HL-60 (cell line): ENCODE results near the gene HSDL2.

Source experiments
- DNase-seq, 2 experiments: peaks; one replicate each; pipeline ENCODE4 v3.0.0-alpha.2; 2010 to 2020; ENCODE audit warnings: low read depth in 1 of 2, low spot score in 1 of 2
- H3K27ac ChIP-seq: fragments of 250-450 bp; sonication (Bioruptor Pico); replicated peaks from 2 replicates; pipeline ENCODE4 v1.5.1; 2020; ENCODE audit warnings: mild to moderate bottlenecking, moderate library complexity
- H3K27me3 ChIP-seq: fragments of 250-450 bp; sonication (Bioruptor Pico); 2 replicates; pipeline ENCODE4 v1.5.1; 2021; ENCODE audit warnings: mild to moderate bottlenecking, moderate library complexity; ENCODE audit not compliant: insufficient read depth, poor library complexity, severe bottlenecking
- H3K4me3 ChIP-seq: replicated peaks from 2 replicates; pipeline ENCODE4 v1.5.1; 2011; ENCODE audit warnings: mild to moderate bottlenecking, control low read depth, low read length; ENCODE audit not compliant: insufficient read depth
- GABPA ChIP-seq: IDR thresholded peaks from 2 replicates; pipeline ENCODE4 v1.6.1; 2012; ENCODE audit warnings: low read depth
- POLR2AphosphoS5 ChIP-seq: IDR thresholded peaks from 2 replicates; pipeline ENCODE4 v1.6.1; 2012; ENCODE audit warnings: low read depth
- SPI1 ChIP-seq: IDR thresholded peaks from 2 replicates; pipeline ENCODE4 v1.6.1; 2012; ENCODE audit warnings: low read depth, mild to moderate bottlenecking, borderline replicate concordance
- TF ChIP-seq, protein P1 (sequence below): IDR thresholded peaks from one replicate; pipeline ENCODE4 v1.5.1; 2011; ENCODE audit warnings: low read length, control low read depth, inconsistent platforms; ENCODE audit not compliant: insufficient read depth
- TF ChIP-seq, protein P2 (sequence below): IDR thresholded peaks from 2 replicates; pipeline ENCODE4 v1.6.1; 2012; ENCODE audit warnings: low read depth; ENCODE audit not compliant: insufficient replicate concordance

The HSDL2 gene

DNA sequence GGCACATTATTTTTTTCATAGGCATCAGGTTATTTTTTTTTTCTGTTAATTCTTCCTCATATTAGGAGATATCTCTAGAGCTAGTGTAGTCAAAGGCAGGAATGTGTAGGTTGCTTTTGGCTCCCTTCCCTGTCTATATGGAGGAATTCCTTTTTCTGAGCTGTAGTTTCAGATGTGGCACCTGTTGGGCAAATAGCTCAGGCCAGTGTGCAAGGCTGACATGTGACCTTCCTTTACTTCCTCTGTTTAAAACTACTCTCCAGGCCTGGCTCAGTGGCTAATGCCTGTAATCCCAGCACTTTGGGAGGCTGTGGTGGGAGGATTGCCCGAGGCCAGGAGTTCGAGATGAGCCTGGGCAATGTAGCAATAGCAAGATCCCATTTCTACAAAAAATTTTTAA lies 66.2 kb downstream of the HSDL2 start:
- peak in 1 of 2 experiments; percentile 36 for DNase-seq
- Histone ChIP-seq H3K27ac (peak overlapping the region; percentile 40; the same call in 1 of the 2 replicates), H3K27me3 (no peaks in the 10 kb centered on the region), H3K4me3 (no peak overlapping the region)
- TF ChIP-seq SPI1, result no peak
- TF ChIP-seq, protein P1, sequence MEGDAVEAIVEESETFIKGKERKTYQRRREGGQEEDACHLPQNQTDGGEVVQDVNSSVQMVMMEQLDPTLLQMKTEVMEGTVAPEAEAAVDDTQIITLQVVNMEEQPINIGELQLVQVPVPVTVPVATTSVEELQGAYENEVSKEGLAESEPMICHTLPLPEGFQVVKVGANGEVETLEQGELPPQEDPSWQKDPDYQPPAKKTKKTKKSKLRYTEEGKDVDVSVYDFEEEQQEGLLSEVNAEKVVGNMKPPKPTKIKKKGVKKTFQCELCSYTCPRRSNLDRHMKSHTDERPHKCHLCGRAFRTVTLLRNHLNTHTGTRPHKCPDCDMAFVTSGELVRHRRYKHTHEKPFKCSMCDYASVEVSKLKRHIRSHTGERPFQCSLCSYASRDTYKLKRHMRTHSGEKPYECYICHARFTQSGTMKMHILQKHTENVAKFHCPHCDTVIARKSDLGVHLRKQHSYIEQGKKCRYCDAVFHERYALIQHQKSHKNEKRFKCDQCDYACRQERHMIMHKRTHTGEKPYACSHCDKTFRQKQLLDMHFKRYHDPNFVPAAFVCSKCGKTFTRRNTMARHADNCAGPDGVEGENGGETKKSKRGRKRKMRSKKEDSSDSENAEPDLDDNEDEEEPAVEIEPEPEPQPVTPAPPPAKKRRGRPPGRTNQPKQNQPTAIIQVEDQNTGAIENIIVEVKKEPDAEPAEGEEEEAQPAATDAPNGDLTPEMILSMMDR, result no peak
- no peak for TF ChIP-seq GABPA
- no peak for TF ChIP-seq POLR2AphosphoS5
- TF ChIP-seq, protein P2, sequence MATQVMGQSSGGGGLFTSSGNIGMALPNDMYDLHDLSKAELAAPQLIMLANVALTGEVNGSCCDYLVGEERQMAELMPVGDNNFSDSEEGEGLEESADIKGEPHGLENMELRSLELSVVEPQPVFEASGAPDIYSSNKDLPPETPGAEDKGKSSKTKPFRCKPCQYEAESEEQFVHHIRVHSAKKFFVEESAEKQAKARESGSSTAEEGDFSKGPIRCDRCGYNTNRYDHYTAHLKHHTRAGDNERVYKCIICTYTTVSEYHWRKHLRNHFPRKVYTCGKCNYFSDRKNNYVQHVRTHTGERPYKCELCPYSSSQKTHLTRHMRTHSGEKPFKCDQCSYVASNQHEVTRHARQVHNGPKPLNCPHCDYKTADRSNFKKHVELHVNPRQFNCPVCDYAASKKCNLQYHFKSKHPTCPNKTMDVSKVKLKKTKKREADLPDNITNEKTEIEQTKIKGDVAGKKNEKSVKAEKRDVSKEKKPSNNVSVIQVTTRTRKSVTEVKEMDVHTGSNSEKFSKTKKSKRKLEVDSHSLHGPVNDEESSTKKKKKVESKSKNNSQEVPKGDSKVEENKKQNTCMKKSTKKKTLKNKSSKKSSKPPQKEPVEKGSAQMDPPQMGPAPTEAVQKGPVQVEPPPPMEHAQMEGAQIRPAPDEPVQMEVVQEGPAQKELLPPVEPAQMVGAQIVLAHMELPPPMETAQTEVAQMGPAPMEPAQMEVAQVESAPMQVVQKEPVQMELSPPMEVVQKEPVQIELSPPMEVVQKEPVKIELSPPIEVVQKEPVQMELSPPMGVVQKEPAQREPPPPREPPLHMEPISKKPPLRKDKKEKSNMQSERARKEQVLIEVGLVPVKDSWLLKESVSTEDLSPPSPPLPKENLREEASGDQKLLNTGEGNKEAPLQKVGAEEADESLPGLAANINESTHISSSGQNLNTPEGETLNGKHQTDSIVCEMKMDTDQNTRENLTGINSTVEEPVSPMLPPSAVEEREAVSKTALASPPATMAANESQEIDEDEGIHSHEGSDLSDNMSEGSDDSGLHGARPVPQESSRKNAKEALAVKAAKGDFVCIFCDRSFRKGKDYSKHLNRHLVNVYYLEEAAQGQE, result no peak

DNA sequence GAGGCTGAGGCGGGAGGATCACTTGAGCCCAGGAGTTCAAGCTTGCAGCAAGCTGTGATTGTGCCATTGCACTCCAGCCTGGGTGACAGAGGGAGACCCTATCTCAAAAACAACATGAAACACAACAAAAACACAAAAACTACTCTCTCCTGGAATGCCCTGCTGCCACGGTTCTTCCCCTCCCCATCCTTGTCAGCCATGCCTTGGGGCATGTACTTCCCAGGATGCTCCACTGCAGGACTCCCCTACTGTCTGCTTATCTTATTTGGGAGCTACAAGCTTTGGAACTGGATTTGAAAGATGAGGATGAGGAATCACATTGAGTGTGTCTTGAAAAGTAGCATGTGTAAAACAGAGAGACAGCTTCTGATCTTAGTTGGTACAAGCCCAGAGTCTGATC lies 66.6 kb downstream of the HSDL2 start:
- no peaks in the 10 kb centered on the region for H3K27me3 ChIP-seq
- TF ChIP-seq GABPA (no peak), POLR2AphosphoS5 (no peak), SPI1 (no peak)
- TF ChIP-seq, protein P1, result no peak
- TF ChIP-seq, protein P2, result no peak
- DNase-seq, result no peak
- no peak overlapping the region for H3K4me3 ChIP-seq
- peak overlapping the region; percentile 40 for H3K27ac ChIP-seq

DNA sequence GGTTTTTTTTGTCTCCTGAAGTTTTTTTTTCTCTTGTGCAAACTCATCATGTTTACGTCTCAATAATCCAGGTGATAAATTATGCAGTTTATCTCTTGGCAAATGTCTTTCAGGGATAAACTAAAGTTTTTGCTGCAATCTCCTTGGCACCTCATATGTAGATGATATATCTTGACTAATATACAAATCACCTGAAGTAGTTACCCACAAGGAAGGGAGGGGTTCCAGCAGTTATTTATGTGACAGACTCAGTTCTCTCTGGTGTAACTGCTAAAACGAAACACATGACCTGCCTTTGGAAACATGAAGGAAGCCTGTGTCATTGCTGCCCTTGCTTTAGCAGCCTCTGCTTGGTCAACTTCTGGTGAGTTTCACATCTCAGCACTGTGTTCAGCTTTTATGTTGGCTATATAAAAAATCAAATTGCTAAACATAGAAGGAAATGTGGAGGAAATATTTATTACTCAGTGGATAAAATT lies 67.4 kb downstream of the HSDL2 start:
- Histone ChIP-seq H3K27ac (peak overlapping the region; percentile 40), H3K4me3 (no peak overlapping the region), H3K27me3 (no peaks in the 10 kb centered on the region)
- TF ChIP-seq, protein P1, result no peak
- TF ChIP-seq POLR2AphosphoS5 (no peak), GABPA (no peak), SPI1 (no peak)
- TF ChIP-seq, protein P2, result no peak
- DNase-seq, result peak in 1 of 2 experiments; percentile 52
